SK-N-SH (cell line): Measurements from ENCODE around the gene RTF2.

ENCODE experiments used
- ELF1 ChIP-seq: IDR thresholded peaks from 2 replicates; pipeline ENCODE4 v1.4.0; 2012
- EP300 ChIP-seq, 2 experiments: IDR thresholded peaks; 2 replicates each; pipeline versions ENCODE4 v1.4.0 to v1.6.1; 2012; ENCODE audit warnings: borderline replicate concordance in 1 of 2, low read depth in 1 of 2, low read length in 1 of 2
- GABPA ChIP-seq: IDR thresholded peaks from 2 replicates; pipeline ENCODE4 v1.4.0; 2012; ENCODE audit warnings: low read depth, mild to moderate bottlenecking
- POLR2AphosphoS5 ChIP-seq: IDR thresholded peaks from 2 replicates; pipeline ENCODE4 v1.6.1; 2012; ENCODE audit warnings: low read depth, low read length
- RFX5 ChIP-seq: IDR thresholded peaks from 2 replicates; pipeline ENCODE4 v1.6.1; 2012; ENCODE audit warnings: mild to moderate bottlenecking, improper control_type of control experiment, low read length
- SIN3A ChIP-seq: IDR thresholded peaks from 2 replicates; pipeline ENCODE4 v1.6.1; 2012; ENCODE audit warnings: low read depth, mild to moderate bottlenecking, low read length, moderate library complexity, borderline replicate concordance
- TCF12 ChIP-seq: IDR thresholded peaks from 2 replicates; pipeline ENCODE4 v1.4.0; 2012
- TF ChIP-seq, protein P1 (sequence below): fragments of 200-600 bp; sonication (generic); IDR thresholded peaks from 2 replicates; pipeline ENCODE4 v1.6.1; 2017; ENCODE audit warnings: antibody characterized with exemption, mild to moderate bottlenecking, moderate library complexity
- TF ChIP-seq, protein P2 (sequence below): fragments of 150-350 bp; IDR thresholded peaks from 2 replicates; pipeline ENCODE4 v1.6.1; 2017; ENCODE audit warnings: antibody characterized with exemption, low read length, low read depth, borderline replicate concordance
- TF ChIP-seq, protein P3 (sequence below): IDR thresholded peaks from 2 replicates; pipeline ENCODE4 v1.6.1; 2012; ENCODE audit warnings: mild to moderate bottlenecking, low read depth, low read length, moderate library complexity

DNA sequence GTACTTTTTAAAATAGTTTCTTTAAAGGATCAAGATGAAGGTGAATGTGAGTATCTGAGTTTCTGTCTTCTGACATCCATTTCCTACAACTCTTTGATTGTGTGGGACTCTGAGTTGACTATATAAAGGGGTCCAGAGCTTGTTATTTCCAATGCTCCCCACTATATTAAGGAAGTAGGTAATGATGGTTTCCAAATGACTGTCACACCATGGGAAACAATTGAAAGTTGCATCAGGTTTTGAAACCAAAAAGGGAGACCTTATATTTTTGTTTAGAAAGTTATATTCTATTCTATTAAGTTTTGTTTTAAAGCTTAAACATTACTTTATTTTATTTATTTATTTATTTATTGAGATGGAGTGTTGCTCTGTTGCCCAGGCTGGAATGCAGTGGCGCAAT lies 45.2 kb upstream of the RTF2 start:
- TF ChIP-seq, protein P1, sequence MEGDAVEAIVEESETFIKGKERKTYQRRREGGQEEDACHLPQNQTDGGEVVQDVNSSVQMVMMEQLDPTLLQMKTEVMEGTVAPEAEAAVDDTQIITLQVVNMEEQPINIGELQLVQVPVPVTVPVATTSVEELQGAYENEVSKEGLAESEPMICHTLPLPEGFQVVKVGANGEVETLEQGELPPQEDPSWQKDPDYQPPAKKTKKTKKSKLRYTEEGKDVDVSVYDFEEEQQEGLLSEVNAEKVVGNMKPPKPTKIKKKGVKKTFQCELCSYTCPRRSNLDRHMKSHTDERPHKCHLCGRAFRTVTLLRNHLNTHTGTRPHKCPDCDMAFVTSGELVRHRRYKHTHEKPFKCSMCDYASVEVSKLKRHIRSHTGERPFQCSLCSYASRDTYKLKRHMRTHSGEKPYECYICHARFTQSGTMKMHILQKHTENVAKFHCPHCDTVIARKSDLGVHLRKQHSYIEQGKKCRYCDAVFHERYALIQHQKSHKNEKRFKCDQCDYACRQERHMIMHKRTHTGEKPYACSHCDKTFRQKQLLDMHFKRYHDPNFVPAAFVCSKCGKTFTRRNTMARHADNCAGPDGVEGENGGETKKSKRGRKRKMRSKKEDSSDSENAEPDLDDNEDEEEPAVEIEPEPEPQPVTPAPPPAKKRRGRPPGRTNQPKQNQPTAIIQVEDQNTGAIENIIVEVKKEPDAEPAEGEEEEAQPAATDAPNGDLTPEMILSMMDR, result no peak
- TF ChIP-seq EP300 (IDR thresholded peaks at IDR 0.05; ENCODE audit: borderline replicate concordance in 1 of 2, low read depth in 1 of 2, low read length in 1 of 2) (no peak), ELF1 (no peak), POLR2AphosphoS5 (no peak), GABPA (no peak), SIN3A (no peak), TCF12 (no peak), RFX5 (no peak)
- TF ChIP-seq, protein P2, sequence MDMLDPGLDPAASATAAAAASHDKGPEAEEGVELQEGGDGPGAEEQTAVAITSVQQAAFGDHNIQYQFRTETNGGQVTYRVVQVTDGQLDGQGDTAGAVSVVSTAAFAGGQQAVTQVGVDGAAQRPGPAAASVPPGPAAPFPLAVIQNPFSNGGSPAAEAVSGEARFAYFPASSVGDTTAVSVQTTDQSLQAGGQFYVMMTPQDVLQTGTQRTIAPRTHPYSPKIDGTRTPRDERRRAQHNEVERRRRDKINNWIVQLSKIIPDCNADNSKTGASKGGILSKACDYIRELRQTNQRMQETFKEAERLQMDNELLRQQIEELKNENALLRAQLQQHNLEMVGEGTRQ, result no peak
- TF ChIP-seq, protein P3, sequence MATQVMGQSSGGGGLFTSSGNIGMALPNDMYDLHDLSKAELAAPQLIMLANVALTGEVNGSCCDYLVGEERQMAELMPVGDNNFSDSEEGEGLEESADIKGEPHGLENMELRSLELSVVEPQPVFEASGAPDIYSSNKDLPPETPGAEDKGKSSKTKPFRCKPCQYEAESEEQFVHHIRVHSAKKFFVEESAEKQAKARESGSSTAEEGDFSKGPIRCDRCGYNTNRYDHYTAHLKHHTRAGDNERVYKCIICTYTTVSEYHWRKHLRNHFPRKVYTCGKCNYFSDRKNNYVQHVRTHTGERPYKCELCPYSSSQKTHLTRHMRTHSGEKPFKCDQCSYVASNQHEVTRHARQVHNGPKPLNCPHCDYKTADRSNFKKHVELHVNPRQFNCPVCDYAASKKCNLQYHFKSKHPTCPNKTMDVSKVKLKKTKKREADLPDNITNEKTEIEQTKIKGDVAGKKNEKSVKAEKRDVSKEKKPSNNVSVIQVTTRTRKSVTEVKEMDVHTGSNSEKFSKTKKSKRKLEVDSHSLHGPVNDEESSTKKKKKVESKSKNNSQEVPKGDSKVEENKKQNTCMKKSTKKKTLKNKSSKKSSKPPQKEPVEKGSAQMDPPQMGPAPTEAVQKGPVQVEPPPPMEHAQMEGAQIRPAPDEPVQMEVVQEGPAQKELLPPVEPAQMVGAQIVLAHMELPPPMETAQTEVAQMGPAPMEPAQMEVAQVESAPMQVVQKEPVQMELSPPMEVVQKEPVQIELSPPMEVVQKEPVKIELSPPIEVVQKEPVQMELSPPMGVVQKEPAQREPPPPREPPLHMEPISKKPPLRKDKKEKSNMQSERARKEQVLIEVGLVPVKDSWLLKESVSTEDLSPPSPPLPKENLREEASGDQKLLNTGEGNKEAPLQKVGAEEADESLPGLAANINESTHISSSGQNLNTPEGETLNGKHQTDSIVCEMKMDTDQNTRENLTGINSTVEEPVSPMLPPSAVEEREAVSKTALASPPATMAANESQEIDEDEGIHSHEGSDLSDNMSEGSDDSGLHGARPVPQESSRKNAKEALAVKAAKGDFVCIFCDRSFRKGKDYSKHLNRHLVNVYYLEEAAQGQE, result no peak
